HCT116 (cell line): Measurements from ENCODE around the gene PCDH17. TPM values are rescaled to one million over a fixed set of nuclear protein-coding genes. Genes with fewer than 3 reads are reported as not detected.

Experiments used
- ATAC-seq: fragments of 200-7000 bp; cut with Tn5 transposase; 2 replicates; pipeline ENCODE4 v1.9.1; 2020; ENCODE audit warnings: mild to moderate bottlenecking, moderate library complexity
- BruUV-seq: library from RNA; stranded (reverse); fragments of 400-500 nt; replicated peaks from 2 replicates; lab custom pipeline; 2021; lab: Mats Ljungman, UMichigan
- CTCF ChIA-PET: fragments of 300-600 bp; sonication (Branson Sonifier 250); formaldehyde crosslinking; loops from one replicate; lab custom pipeline; 2021; ENCODE audit warnings: antibody characterized with exemption; lab: Charles Lee
- POLR2A ChIA-PET: fragments of 300-600, 350-600 bp; sonication (Branson Sonifier 250); formaldehyde crosslinking; loops from one replicate; lab custom pipeline; 2021; ENCODE audit warnings: antibody characterized with exemption; lab: Charles Lee
- RAD21 ChIA-PET, 2 experiments: fragments of 300-600 bp; sonication (Branson Sonifier 250); formaldehyde crosslinking; loops; one replicate each; lab custom pipeline; 2023; ENCODE audit warnings: low total read pairs in 2 of 2; ENCODE audit not compliant: uncharacterized antibody in 2 of 2, unreplicated experiment in 2 of 2, low non-redundant PET in 1 of 2; lab: Charles Lee
- DNase-seq: peaks from one replicate; pipeline ENCODE4 v3.0.0-alpha.2; 2010; ENCODE audit warnings: low read depth, low spot score
- H2AFZ ChIP-seq: fragments of 200-600 bp; shearing (Covaris generic), sonication (generic); 2 replicates; pipeline ENCODE4 v1.6.1; 2017; ENCODE audit warnings: low read depth, mixed run types, mixed read lengths, antibody characterized with exemption, low read length; ENCODE audit not compliant: poor library complexity, severe bottlenecking
- H3K27ac ChIP-seq: 2 replicates; pipeline ENCODE4 v1.5.1; 2012; ENCODE audit warnings: low read depth, low read length
- H3K27me3 ChIP-seq: fragments of 200-600 bp; sonication (generic); 2 replicates; pipeline ENCODE4 v1.6.1; 2016; ENCODE audit warnings: mixed run types, low read length, mixed read lengths; ENCODE audit not compliant: insufficient read depth
- H3K36me3 ChIP-seq, 2 experiments: fragments of 200-500 bp in 1 of 2; fragments of 200-600 bp in 1 of 2; sonication (Bioruptor generic) in 1 of 2; sonication (generic) in 1 of 2; 2 replicates each; pipeline versions ENCODE4 v1.5.1 to v1.6.1; 2014 to 2016; ENCODE audit warnings: low read length in 2 of 2, inconsistent platforms in 1 of 2, mixed read lengths in 1 of 2, mixed run types in 1 of 2; ENCODE audit not compliant: insufficient read depth in 2 of 2, control insufficient read depth in 1 of 2
- H3K4me1 ChIP-seq, 2 experiments: fragments of 200-600 bp in 1 of 2; sonication (generic) in 1 of 2; 2 replicates each; pipeline versions ENCODE4 v1.5.1 to v1.6.1; 2012 to 2017; ENCODE audit warnings: low read length in 2 of 2, inconsistent platforms in 1 of 2, mild to moderate bottlenecking in 1 of 2, mixed read lengths in 1 of 2, mixed run types in 1 of 2, moderate library complexity in 1 of 2; ENCODE audit not compliant: insufficient read depth in 2 of 2, control insufficient read depth in 1 of 2
- H3K4me2 ChIP-seq: fragments of 200-600 bp; sonication (generic); 2 replicates; pipeline ENCODE4 v1.6.1; 2017; ENCODE audit warnings: mixed run types, low read length, mixed read lengths
- H3K4me3 ChIP-seq, 2 experiments: fragments of 200-600 bp in 1 of 2; sonication (generic) in 1 of 2; replicated peaks in 1 of 2; 2 replicates each; pipeline ENCODE4 v1.5.1; 2011 to 2016; ENCODE audit warnings: low read length in 2 of 2, control low read depth in 1 of 2, low read depth in 1 of 2, mild to moderate bottlenecking in 1 of 2, mixed read lengths in 1 of 2, mixed run types in 1 of 2
- H3K79me2 ChIP-seq: fragments of 200-600 bp; sonication (generic); 2 replicates; pipeline ENCODE4 v1.6.1; 2017; ENCODE audit warnings: mild to moderate bottlenecking, mixed run types, low read length, moderate library complexity, mixed read lengths; ENCODE audit not compliant: insufficient read depth
- H3K9ac ChIP-seq: fragments of 200-600 bp; sonication (generic); 2 replicates; pipeline ENCODE4 v1.6.1; 2016; ENCODE audit warnings: low read length, mixed read lengths
- H3K9me2 ChIP-seq: fragments of 200-600 bp; sonication (generic), shearing (Covaris generic); 2 replicates; pipeline ENCODE4 v1.6.1; 2017; ENCODE audit warnings: mixed run types, mild to moderate bottlenecking, moderate library complexity; ENCODE audit not compliant: insufficient read depth
- H3K9me3 ChIP-seq, 2 experiments: fragments of 200-500 bp in 1 of 2; fragments of 200-600 bp in 1 of 2; sonication (Bioruptor generic) in 1 of 2; sonication (generic) in 1 of 2; 2 replicates each; pipeline ENCODE4 v1.6.1; 2014 to 2017; ENCODE audit warnings: low read length in 2 of 2, mixed read lengths in 2 of 2, inconsistent platforms in 1 of 2, low read depth in 1 of 2, mild to moderate bottlenecking in 1 of 2, mixed run types in 1 of 2, moderate library complexity in 1 of 2; ENCODE audit not compliant: control insufficient read depth in 1 of 2, insufficient read depth in 1 of 2
- H4K20me1 ChIP-seq: fragments of 200-600 bp; sonication (generic), shearing (Covaris generic); 2 replicates; pipeline ENCODE4 v1.6.1; 2017; ENCODE audit warnings: mixed run types, mild to moderate bottlenecking, moderate library complexity; ENCODE audit not compliant: insufficient read depth
- ATF3 ChIP-seq: IDR thresholded peaks from 2 replicates; pipeline ENCODE4 v1.6.1; 2012
- ELF1 ChIP-seq: IDR thresholded peaks from 2 replicates; pipeline ENCODE4 v1.6.1; 2012; ENCODE audit warnings: low read depth, borderline replicate concordance
- EZH2 ChIP-seq: fragments of 200-600 bp; sonication (generic); IDR thresholded peaks from 2 replicates; pipeline ENCODE4 v1.6.1; 2017; ENCODE audit warnings: antibody characterized with exemption, mixed run types
- JUND ChIP-seq: IDR thresholded peaks from 2 replicates; pipeline ENCODE4 v1.6.1; 2012
- POLR2AphosphoS5 ChIP-seq: IDR thresholded peaks from 2 replicates; pipeline ENCODE4 v1.6.1; 2011; ENCODE audit warnings: mild to moderate bottlenecking, low read depth, low read length, moderate library complexity
- REST ChIP-seq: IDR thresholded peaks from 2 replicates; pipeline ENCODE4 v1.6.1; 2012; ENCODE audit warnings: low read depth
- TCF7L2 ChIP-seq: IDR thresholded peaks from 2 replicates; pipeline ENCODE4 v1.7.0; 2011; ENCODE audit warnings: borderline replicate concordance, inconsistent platforms; ENCODE audit not compliant: insufficient read depth, insufficient read length; ENCODE audit errors: extremely low read depth
- intact Hi-C: fragments of 100-400 bp; cut with micrococcal nuclease; formaldehyde crosslinking; loops from 2 replicates; pipeline ENCODE4 v1.10.0; 2022
- total RNA-seq: library from RNA; stranded (reverse); gene quantifications from one replicate; pipeline ENCODE4 v1.2.1, GENCODE V29; 2021; ENCODE audit not compliant: unreplicated experiment
- TF ChIP-seq, protein P1 (sequence below): IDR thresholded peaks from 2 replicates; pipeline ENCODE4 v1.6.1; 2011; ENCODE audit warnings: mild to moderate bottlenecking, low read length, moderate library complexity; ENCODE audit not compliant: insufficient replicate concordance; ENCODE audit errors: extremely low read depth

Gene PCDH17
- total RNA-seq, 1 experiment from 2014 or later, result 0.02 TPM

- H3K4me2 ChIP-seq, result no peak overlapping the region
- no peak overlapping the region for H3K27ac ChIP-seq
- ChIA-PET CTCF (no interaction called here), POLR2A (no interaction called here), RAD21 (no interaction called here)
- ATAC-seq, result no peak
- no peaks in the 10 kb centered on the region for H3K4me1 ChIP-seq
- no TSS peak for BruUV-seq
- H4K20me1 ChIP-seq, result no peaks in the 10 kb centered on the region
- H2AFZ ChIP-seq, result no peak overlapping the region
- no peaks in the 10 kb centered on the region for H3K27me3 ChIP-seq
- no peak overlapping the region for H3K9ac ChIP-seq
- no peaks in the 10 kb centered on the region for H3K79me2 ChIP-seq
- no peaks in the 10 kb centered on the region for H3K9me2 ChIP-seq
- H3K36me3 ChIP-seq, result no peaks in the 10 kb centered on the region
- DNase-seq, result no peak
- TF ChIP-seq REST (no peak), TCF7L2 (no peak), POLR2AphosphoS5 (no peak), JUND (no peak), ELF1 (no peak), ATF3 (no peak), EZH2 (no peak)
- TF ChIP-seq, protein P1, sequence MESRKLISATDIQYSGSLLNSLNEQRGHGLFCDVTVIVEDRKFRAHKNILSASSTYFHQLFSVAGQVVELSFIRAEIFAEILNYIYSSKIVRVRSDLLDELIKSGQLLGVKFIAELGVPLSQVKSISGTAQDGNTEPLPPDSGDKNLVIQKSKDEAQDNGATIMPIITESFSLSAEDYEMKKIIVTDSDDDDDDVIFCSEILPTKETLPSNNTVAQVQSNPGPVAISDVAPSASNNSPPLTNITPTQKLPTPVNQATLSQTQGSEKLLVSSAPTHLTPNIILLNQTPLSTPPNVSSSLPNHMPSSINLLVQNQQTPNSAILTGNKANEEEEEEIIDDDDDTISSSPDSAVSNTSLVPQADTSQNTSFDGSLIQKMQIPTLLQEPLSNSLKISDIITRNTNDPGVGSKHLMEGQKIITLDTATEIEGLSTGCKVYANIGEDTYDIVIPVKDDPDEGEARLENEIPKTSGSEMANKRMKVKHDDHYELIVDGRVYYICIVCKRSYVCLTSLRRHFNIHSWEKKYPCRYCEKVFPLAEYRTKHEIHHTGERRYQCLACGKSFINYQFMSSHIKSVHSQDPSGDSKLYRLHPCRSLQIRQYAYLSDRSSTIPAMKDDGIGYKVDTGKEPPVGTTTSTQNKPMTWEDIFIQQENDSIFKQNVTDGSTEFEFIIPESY, result no peak
- H3K4me3 ChIP-seq, result no peak overlapping the region
- H3K9me3 ChIP-seq, result peaks cover 10 to 23% of the 10 kb centered on the region in 2 experiments; a peak in 2 of 4 replicates
- intact Hi-C loops, result no loop called here
Observed at GRCh38 chr13:57588639-57589038, 42.9 kb upstream of the PCDH17 start.
